Upper lobe of left lung (tissue), 6 donors: ENCODE measurements around the gene EMD. TPM values are rescaled to one million over a fixed set of nuclear protein-coding genes. Genes with fewer than 3 reads are reported as not detected.

Source experiments
- ATAC-seq, 2 donors: fragments of 200-7000 bp; cut with Tn5 transposase; one replicate each; pipeline ENCODE4 v1.9.1; 2022; ENCODE audit warnings: mild to moderate bottlenecking in 2 of 2, moderate library complexity in 2 of 2; ENCODE audit not compliant: low FRiP score in 2 of 2
- DNase-seq, 2 donors: peaks; one replicate each; pipeline ENCODE4 v3.0.0-alpha.2; 2019 to 2020
- H3K27ac ChIP-seq, 4 donors: fragments of 200-600 bp; sonication (generic); one replicate each; pipeline ENCODE4 v1.5.1; 2016 to 2019
- H3K27me3 ChIP-seq, 4 donors: fragments of 200-600 bp; sonication (generic); one replicate each; pipeline ENCODE4 v1.5.1; 2017 to 2019
- H3K36me3 ChIP-seq, 4 donors: fragments of 200-600 bp; sonication (generic); one replicate each; pipeline ENCODE4 v1.5.1; 2016 to 2019
- H3K4me1 ChIP-seq, 4 donors: fragments of 200-600 bp; sonication (generic); one replicate each; pipeline ENCODE4 v1.5.1; 2018 to 2019
- H3K4me3 ChIP-seq, 4 donors: fragments of 200-600 bp; sonication (generic); one replicate each; pipeline ENCODE4 v1.5.1; 2017 to 2019; ENCODE audit warnings: mild to moderate bottlenecking in 2 of 4, moderate library complexity in 1 of 4
- H3K9me3 ChIP-seq, 4 donors: fragments of 200-600 bp; sonication (generic); one replicate each; pipeline ENCODE4 v1.5.1; 2018 to 2019
- EP300 ChIP-seq, 4 donors: sonication (generic); formaldehyde crosslinking; IDR thresholded peaks; one replicate each; pipeline ENCODE4 v1.5.1; 2017; ENCODE audit warnings: antibody characterized with exemption in 4 of 4, control low read depth in 2 of 4
- POLR2A ChIP-seq, 4 donors: fragments of 450-650 bp; IDR thresholded peaks; one replicate each; pipeline ENCODE4 v1.5.1; 2016 to 2017; ENCODE audit warnings: antibody characterized with exemption in 4 of 4, mild to moderate bottlenecking in 2 of 4
- POLR2AphosphoS5 ChIP-seq, 2 donors: sonication (generic); formaldehyde crosslinking; IDR thresholded peaks; one replicate each; pipeline ENCODE4 v1.5.1; 2017; ENCODE audit warnings: antibody characterized with exemption in 2 of 2
- WGBS, 2 donors: methylation state at CpG; one replicate each; pipeline ENCODE4 v1.1.5; 2017 to 2018; 5-methylcytosine and 5-hydroxymethylcytosine counted together
- total RNA-seq, 6 donors: library from RNA; depleted of rRNA in 4 of 6; stranded (reverse); fragments of >200 nt in 4 of 6; gene quantifications; one replicate each; pipeline versions ENCODE4 v1.1.0 to v1.2.1, GENCODE V29; 2016 to 2021
- TF ChIP-seq, protein P1 (sequence below), 6 experiments: fragments of 450-650 bp in 4 of 6; fragments of 200-600 bp in 2 of 6; sonication (generic) in 2 of 6; IDR thresholded peaks; one replicate each; pipeline ENCODE4 v1.5.1; 2016 to 2019; ENCODE audit warnings: antibody characterized with exemption in 6 of 6
- donor health status: DM: no; HTN: no; CAD: no; lungs with moderate emphysema.
- donor health status: DM: no; HTN: yes; CAD: no; lungs with severe emphysema.

EMD gene
- total RNA-seq, 6 donors from 2014 or later: 42.3 to 60.8 (median 53.6) TPM

DNA sequence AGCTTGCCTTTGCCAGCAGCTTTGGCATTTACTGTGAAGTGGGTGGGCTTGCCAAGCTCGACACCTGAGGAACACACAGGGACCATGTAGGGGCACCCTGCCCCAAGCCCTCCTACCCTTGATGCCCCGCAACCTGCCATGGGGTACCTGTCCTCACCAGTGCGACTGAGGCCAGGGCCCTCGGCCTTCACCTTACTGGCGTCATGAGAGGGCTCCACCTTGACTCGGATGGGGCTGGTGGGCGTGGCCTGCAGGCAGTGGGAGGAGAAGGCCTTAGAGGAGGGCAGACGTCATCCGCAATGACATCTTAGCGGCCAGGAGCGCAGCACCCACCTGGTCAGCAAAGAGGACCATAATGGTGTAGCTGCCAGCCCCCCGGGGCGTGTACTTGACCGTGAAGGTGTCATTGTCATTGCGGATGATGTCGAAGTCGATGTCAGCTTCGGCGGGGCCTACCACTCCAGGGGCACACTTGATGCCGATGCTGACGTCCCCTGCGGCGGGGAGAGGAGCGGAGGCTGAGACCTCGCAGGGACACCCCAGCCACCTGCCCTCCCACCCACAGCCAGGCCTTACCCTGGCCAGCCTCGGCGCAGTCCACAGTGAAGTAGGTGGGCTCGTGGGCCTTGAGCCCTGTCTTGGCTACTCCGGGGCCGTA is 16.9 kb upstream of the EMD start:
- peaks cover 0 to 6% (median 2%) of the 10 kb centered on the region in 4 donors for H3K4me1 ChIP-seq
- H3K36me3 ChIP-seq: peaks cover 21 to 97% (median 86%) of the 10 kb centered on the region in 4 donors
- H3K4me3 ChIP-seq: no peak overlapping the region
- ATAC-seq (no peak), DNase-seq (no peak)
- H3K9me3 ChIP-seq: no peaks in the 10 kb centered on the region
- no peaks in the 10 kb centered on the region for H3K27me3 ChIP-seq
- TF ChIP-seq, protein P1, sequence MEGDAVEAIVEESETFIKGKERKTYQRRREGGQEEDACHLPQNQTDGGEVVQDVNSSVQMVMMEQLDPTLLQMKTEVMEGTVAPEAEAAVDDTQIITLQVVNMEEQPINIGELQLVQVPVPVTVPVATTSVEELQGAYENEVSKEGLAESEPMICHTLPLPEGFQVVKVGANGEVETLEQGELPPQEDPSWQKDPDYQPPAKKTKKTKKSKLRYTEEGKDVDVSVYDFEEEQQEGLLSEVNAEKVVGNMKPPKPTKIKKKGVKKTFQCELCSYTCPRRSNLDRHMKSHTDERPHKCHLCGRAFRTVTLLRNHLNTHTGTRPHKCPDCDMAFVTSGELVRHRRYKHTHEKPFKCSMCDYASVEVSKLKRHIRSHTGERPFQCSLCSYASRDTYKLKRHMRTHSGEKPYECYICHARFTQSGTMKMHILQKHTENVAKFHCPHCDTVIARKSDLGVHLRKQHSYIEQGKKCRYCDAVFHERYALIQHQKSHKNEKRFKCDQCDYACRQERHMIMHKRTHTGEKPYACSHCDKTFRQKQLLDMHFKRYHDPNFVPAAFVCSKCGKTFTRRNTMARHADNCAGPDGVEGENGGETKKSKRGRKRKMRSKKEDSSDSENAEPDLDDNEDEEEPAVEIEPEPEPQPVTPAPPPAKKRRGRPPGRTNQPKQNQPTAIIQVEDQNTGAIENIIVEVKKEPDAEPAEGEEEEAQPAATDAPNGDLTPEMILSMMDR (IDR thresholded peaks at IDR 0.05): no peak
- TF ChIP-seq EP300 (IDR thresholded peaks at IDR 0.05) (no peak), POLR2AphosphoS5 (IDR thresholded peaks at IDR 0.05) (no peak), POLR2A (IDR thresholded peaks at IDR 0.05) (no peak)
- H3K27ac ChIP-seq: no peak overlapping the region
- WGBS, 2 donors: 92 to 100% methylated on average over 9 to 23 of the region's 30 CpGs

DNA sequence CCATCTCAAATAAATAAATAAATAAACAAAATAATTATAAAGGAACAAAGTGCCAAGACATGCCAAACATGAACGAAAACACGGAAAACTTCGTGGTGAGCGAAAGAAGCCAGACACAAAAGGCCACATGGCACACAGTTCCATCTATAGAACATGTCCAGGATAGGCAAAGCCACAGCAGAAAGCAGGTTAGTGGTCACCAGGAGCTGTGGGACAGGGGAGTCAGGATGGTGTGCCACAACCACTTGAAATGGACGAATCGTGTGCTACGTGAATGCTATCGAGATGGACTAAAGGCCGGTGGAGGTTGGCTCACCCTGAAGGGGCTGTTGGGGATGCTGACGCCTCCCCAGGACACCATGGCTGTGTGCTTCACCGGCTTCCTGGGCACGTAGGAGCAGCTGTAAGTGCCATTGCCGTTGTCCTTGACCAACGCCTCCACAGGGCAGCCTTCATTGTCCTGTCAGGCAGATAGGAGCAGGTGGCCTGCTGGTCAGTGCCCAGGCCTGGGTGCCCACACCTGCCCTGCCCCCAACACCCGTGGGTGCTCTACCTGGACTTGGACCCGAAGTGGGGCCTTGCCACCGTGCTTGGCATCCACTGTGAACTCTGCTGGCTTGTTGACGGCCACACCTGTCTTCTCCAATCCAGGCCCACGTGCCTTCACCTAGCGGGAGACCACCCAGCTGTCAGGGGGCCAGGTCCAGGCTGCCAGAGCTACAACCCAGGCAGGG is 15.2 kb upstream of the EMD start:
- H3K36me3 ChIP-seq: peaks cover 16 to 87% (median 77%) of the 10 kb centered on the region in 4 donors
- 92 to 96% methylated on average over 4 to 18 of the region's 20 CpGs for WGBS, 2 donors

DNA sequence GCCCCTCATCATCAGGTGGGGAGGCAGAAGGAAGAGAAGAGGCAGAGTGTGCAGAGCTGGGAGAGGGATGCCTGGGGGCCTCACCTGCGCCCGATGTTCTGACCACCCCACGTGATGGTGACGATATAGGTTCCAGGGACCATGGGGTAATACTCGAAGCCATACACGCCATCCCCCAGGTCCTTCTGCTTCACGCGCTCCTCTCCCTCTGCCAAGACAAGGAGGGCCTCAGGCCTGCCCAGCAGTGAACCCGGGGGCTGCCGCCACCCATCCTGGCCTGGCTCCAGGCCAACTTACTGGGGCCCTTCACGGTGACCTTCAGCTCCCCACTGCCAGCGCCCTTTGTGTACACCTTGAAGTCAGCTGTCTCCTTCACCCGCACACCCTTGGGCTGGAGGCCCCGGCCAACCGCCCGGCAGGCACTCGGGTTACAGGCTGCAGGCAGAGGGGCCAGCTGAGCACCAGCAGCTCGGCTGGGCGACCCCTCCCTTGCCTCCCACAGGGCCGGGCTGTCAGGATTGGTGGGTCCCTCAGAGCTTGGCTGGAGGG is 14.0 kb upstream of the EMD start:
- ATAC-seq: no peak
- H3K4me3 ChIP-seq: no peak overlapping the region
- peak overlapping the region in 2 of 4 donors; percentile 6 to 27 for H3K27ac ChIP-seq
- DNase-seq: peak in 1 of 2 donors; percentile 54
- H3K4me1 ChIP-seq: peaks cover 14 to 31% (median 15%) of the 10 kb centered on the region in 4 donors
- peaks cover 0 to under 1% (median 0%) of the 10 kb centered on the region in 4 donors for H3K9me3 ChIP-seq
- no peaks in the 10 kb centered on the region for H3K27me3 ChIP-seq
- peaks cover 8 to 75% (median 65%) of the 10 kb centered on the region in 4 donors for H3K36me3 ChIP-seq
- WGBS, 2 donors: 85 to 100% methylated on average over 2 to 20 of the region's 20 CpGs
- TF ChIP-seq POLR2A (IDR thresholded peaks at IDR 0.05) (no peak), EP300 (IDR thresholded peaks at IDR 0.05) (no peak), POLR2AphosphoS5 (IDR thresholded peaks at IDR 0.05) (no peak)
- TF ChIP-seq, protein P1 (IDR thresholded peaks at IDR 0.05): no peak

More for the DNA sequence above, 15.2 kb upstream of the EMD start:
- ATAC-seq: no peak
- no peaks in the 10 kb centered on the region for H3K9me3 ChIP-seq
- peak in 1 of 2 donors; percentile 38 for DNase-seq
- no peak overlapping the region for H3K27ac ChIP-seq
- H3K4me1 ChIP-seq: peaks cover 14 to 20% (median 15%) of the 10 kb centered on the region in 4 donors
- H3K4me3 ChIP-seq: no peak overlapping the region
- TF ChIP-seq EP300 (IDR thresholded peaks at IDR 0.05) (no peak), POLR2A (IDR thresholded peaks at IDR 0.05) (no peak), POLR2AphosphoS5 (IDR thresholded peaks at IDR 0.05) (no peak)
- TF ChIP-seq, protein P1 (IDR thresholded peaks at IDR 0.05): no peak
- no peaks in the 10 kb centered on the region for H3K27me3 ChIP-seq

DNA sequence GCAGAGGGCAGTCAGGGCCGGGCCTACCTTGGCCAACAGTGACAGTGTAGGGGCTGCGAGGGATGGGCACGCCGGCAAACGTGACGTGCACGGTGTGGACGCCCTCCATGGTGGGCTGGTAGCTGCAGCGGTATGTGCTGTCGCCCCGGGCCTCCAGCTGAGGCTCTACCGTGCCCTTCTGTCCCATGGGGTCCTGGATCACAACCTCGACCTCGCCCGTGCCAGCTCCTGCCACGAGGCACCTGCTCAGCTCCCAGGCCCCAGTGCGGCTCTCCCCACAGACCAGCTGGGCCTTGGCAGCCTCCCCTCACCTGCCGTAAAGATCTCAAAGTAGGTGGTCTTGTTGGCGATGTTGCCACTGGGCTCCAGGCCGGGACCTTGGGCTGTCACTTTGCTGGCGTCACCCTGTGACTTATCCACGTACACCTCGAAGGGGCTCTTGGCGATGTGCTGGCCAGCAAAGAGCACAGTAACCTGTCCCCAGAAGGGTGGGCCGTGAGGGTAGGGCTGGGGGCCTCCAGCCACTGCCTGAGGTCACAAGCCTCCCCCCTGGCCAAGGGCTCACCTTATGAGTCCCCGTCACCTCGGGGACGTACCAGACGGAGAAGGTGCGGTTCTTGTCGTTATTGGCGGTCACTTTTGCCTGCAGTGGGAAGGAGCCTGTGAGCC is 13.0 kb upstream of the EMD start:
- Histone ChIP-seq H3K27me3 (no peaks in the 10 kb centered on the region), H3K4me1 (peaks cover 14 to 31% (median 15%) of the 10 kb centered on the region in 4 donors), H3K9me3 (peaks cover 0 to 8% (median 0%) of the 10 kb centered on the region in 4 donors), H3K36me3 (peaks cover 7 to 68% (median 60%) of the 10 kb centered on the region in 4 donors), H3K27ac (peak overlapping the region in 3 of 4 donors; percentile 7 to 95 (median 27)), H3K4me3 (no peak overlapping the region)
- WGBS, 2 donors: 87% methylated on average over 32 of the region's 32 CpGs; no CpG with 5 or more reads in 1 of the 2 donors
- no peak for ATAC-seq
- TF ChIP-seq, protein P1 (IDR thresholded peaks at IDR 0.05): no peak
- TF ChIP-seq POLR2A (IDR thresholded peaks at IDR 0.05) (no peak), EP300 (IDR thresholded peaks at IDR 0.05) (no peak), POLR2AphosphoS5 (IDR thresholded peaks at IDR 0.05) (no peak)
- DNase-seq: peak in 1 of 2 donors; percentile 51
